Stimulated activated CD8-positive, alpha-beta memory T cell treated with anti-CD3 and anti-CD28 coated beads, Interleukin-4, amount 100 ng/mL, for 1 hour (primary cell): ENCODE measurements around the gene INPP5K.
A peak's percentile ranks its signal among the peaks of the same experiment; 100 is the strongest.
"Not testable (repeated sequence)": the region's sequence is repeated elsewhere in the genome, so short reads cannot be mapped to it uniquely, and the experiment has no call there.

Source experiments
- DNase-seq, 2 donors: peaks; one replicate each; pipeline ENCODE4 v3.0.0-alpha.2; 2020; ENCODE audit warnings: low read depth in 2 of 2, low spot score in 1 of 2

The INPP5K gene

GRCh38 chr17:1469231-1469852 lies 47.1 kb downstream of the INPP5K start:
- DNase-seq: no peak

- no peak for DNase-seq
These were observed 48.4 kb downstream of the INPP5K start for GRCh38 chr17:1467898-1468492.

- DNase-seq: no peak
These were observed 49.2 kb downstream of the INPP5K start for GRCh38 chr17:1467258-1467657.

GRCh38 chr17:1464186-1464585 lies 52.2 kb downstream of the INPP5K start:
- DNase-seq: no peak

- no peak for DNase-seq
These were observed 54.0 kb downstream of the INPP5K start for GRCh38 chr17:1462164-1463112.

- no peak for DNase-seq
These were observed 55.0 kb downstream of the INPP5K start for GRCh38 chr17:1461198-1461944.

- DNase-seq: no peak
These were observed 56.2 kb downstream of the INPP5K start for GRCh38 chr17:1460233-1460632.

GRCh38 chr17:1455797-1456599 lies 60.4 kb downstream of the INPP5K start, which contains the start of gene CRK:
Gene CRK, minus strand, starts transcription at chr17:1456232. Its CDS starts 115 bp downstream, at chr17:1456117.
- peak; percentile 94 to 98 for DNase-seq

GRCh38 chr17:1455291-1455796 lies 61.1 kb downstream of the INPP5K start:
- peak in 1 of 2 donors; percentile 17 for DNase-seq

GRCh38 chr17:1454541-1454940 lies 61.9 kb downstream of the INPP5K start:
- DNase-seq: no peak

- DNase-seq: not testable (repeated sequence)
These were observed 62.7 kb downstream of the INPP5K start for GRCh38 chr17:1453694-1454093.

- DNase-seq: no peak
These were observed 63.6 kb downstream of the INPP5K start for GRCh38 chr17:1452836-1453235.

- DNase-seq: not testable (repeated sequence)
These were observed 66.2 kb downstream of the INPP5K start for GRCh38 chr17:1450261-1450660.

GRCh38 chr17:1449412-1449967 lies 66.9 kb downstream of the INPP5K start:
- no peak for DNase-seq

- DNase-seq: no peak
These were observed 69.4 kb downstream of the INPP5K start for GRCh38 chr17:1447052-1447451.

- DNase-seq: no peak
These were observed 70.2 kb downstream of the INPP5K start for GRCh38 chr17:1446201-1446600.

- not testable (repeated sequence) for DNase-seq
These were observed 70.7 kb downstream of the INPP5K start for GRCh38 chr17:1445695-1446094.
